ENCODE data around the gene PTPRU. TPM values are rescaled to one million over a fixed set of nuclear protein-coding genes. Genes with fewer than 3 reads are reported as not detected.
"Not testable (repeated sequence)": the region's sequence is repeated elsewhere in the genome, so short reads cannot be mapped to it uniquely, and the experiment has no call there.

The PTPRU gene
- total and polyA plus RNA-seq, 2 experiments from 2014 or later, result 23.2 to 89.7 TPM

GRCh38 chr1:29312469-29313461, 76.4 kb downstream of the PTPRU start:
- Histone ChIP-seq H3K4me3 (no peak overlapping the region), H3K4me1 (ENCODE audit: low read depth) (no peaks in the 10 kb centered on the region), H3K9me3 (ENCODE audit: low read depth) (no peaks in the 10 kb centered on the region), H3K27ac (no peak overlapping the region), H3K27me3 (no peaks in the 10 kb centered on the region), H3K36me3 (no peaks in the 10 kb centered on the region)
- no peak for TF ChIP-seq CTCF (IDR thresholded peaks at IDR 0.05; ENCODE audit: low read depth, low read length)
- no peak for DNase-seq (ENCODE audit: low read depth in 1 of 2, low spot score in 1 of 2)

DNA sequence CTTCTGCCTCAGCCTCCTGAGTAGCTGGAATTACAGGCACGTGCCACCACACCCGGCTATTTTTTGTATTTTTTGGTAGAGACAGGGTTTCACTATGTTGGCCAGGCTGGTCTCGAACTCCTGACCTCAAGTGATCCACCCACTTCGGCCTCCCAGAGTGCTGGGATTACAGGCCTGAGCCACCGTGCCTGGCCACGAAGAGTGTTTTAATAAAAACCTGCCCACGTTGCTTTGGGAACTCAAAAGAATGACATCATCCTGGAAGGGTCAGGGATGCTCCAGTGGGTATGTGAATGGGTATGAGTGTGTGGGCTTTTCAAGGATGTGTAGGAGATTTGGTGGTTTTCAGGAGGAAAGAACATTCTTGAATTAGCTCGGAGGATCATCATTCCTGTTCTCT, 78.4 kb downstream of the PTPRU start:
- H3K9me3 ChIP-seq (ENCODE audit: low read depth); H3K27me3 ChIP-seq; DNase-seq (ENCODE audit: low read depth in 1 of 2, low spot score in 1 of 2); H3K27ac ChIP-seq; H3K36me3 ChIP-seq; H3K4me3 ChIP-seq; H3K4me1 ChIP-seq (ENCODE audit: low read depth): not testable (repeated sequence)

DNA sequence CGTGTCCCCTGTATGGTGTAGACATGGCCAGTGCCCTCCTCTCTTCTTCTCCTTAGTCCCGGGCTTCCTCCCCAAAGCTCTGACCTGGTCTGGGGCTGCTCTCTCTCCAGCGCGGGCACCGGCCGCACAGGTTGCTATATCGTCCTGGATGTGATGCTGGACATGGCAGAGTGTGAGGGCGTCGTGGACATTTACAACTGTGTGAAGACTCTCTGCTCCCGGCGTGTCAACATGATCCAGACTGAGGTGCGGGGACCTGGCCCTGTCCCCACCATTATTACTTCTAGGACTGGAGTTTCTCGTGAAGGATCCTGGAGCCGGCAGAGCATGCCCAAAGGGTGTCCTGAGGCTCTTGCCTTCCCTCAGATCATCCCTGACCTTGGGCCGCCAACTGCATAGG, 78.9 kb downstream of the PTPRU start:
- Histone ChIP-seq H3K4me3 (no peak overlapping the region), H3K27ac (no peak overlapping the region)

GRCh38 chr1:29315876-29316275, 79.6 kb downstream of the PTPRU start:
- Histone ChIP-seq H3K36me3 (no peaks in the 10 kb centered on the region), H3K27me3 (no peaks in the 10 kb centered on the region), H3K4me1 (ENCODE audit: low read depth) (no peaks in the 10 kb centered on the region), H3K4me3 (no peak overlapping the region), H3K27ac (no peak overlapping the region), H3K9me3 (ENCODE audit: low read depth) (no peaks in the 10 kb centered on the region)
- no peak for TF ChIP-seq CTCF (IDR thresholded peaks at IDR 0.05; ENCODE audit: low read depth, low read length)
- no peak for DNase-seq (ENCODE audit: low read depth in 1 of 2, low spot score in 1 of 2)

More for the DNA sequence above, 78.9 kb downstream of the PTPRU start:
- H3K36me3 ChIP-seq, result no peaks in the 10 kb centered on the region
- no peaks in the 10 kb centered on the region for H3K27me3 ChIP-seq
- no peaks in the 10 kb centered on the region for H3K4me1 ChIP-seq (ENCODE audit: low read depth)
- TF ChIP-seq CTCF (IDR thresholded peaks at IDR 0.05; ENCODE audit: low read depth, low read length), result no peak
- no peaks in the 10 kb centered on the region for H3K9me3 ChIP-seq (ENCODE audit: low read depth)
- DNase-seq (ENCODE audit: low read depth in 1 of 2, low spot score in 1 of 2), result no peak

DNA sequence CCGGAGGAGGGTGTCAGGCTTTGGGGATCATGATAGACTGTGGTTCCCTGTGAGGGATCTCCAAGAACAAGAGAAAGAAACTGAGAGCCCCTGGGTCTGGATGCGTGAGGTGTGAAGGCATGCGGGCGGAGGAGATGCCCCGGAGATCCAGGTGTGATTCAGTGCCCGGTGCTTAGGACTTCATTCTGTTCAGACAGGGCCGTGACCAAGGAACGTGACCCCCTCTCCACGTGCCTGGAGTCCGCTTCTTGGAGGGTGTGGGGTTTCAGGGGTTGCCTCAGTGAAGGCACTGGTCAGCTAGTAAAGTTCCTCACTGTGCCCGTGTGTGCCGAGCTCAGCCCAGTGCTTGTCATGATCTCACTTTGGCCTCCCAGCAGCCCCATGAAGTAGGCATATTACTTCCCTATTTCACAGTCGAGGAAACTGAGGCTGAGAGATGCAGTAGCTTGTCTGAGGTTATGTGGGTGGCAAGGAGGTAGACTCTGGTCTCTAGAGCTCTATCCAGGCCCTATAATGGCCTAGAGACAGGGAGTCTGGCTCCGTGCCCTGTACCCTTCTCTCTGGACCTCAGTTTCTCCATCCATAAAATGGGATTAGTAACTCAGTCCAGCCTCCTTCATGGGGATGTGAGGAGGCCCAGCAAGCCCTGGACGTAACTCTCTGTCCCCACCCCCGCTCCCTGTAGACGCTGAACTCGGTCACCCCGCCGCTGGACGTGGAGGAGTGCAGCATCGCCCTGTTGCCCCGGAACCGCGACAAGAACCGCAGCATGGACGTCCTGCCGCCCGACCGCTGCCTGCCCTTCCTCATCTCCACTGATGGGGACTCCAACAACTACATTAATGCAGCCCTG, 81.0 kb downstream of the PTPRU start:
- H3K4me1 ChIP-seq (ENCODE audit: low read depth), result no peaks in the 10 kb centered on the region
- H3K9me3 ChIP-seq (ENCODE audit: low read depth), result no peaks in the 10 kb centered on the region
- TF ChIP-seq CTCF (IDR thresholded peaks at IDR 0.05; ENCODE audit: low read depth, low read length), result no peak
- H3K36me3 ChIP-seq, result no peaks in the 10 kb centered on the region
- no peaks in the 10 kb centered on the region for H3K27me3 ChIP-seq
- DNase-seq (ENCODE audit: low read depth in 1 of 2, low spot score in 1 of 2), result no peak
- no peak overlapping the region for H3K27ac ChIP-seq
- no peak overlapping the region for H3K4me3 ChIP-seq

Measured in cardiac muscle cell (in vitro differentiated cells and primary cell).